Brain pericyte (primary cell): ENCODE measurements around the gene WIPF3.

Experiments
- DNase-seq: peaks from one replicate; pipeline ENCODE4 v3.0.0-alpha.2; 2012; ENCODE audit warnings: low read depth, low spot score

Gene WIPF3

GRCh38 chr7:29806208-29806994 is at the start of gene WIPF3:
Gene WIPF3 (plus strand): TSS chr7:29806508. CDS start chr7:29834725, 28,217 bp downstream.
- DNase-seq, result no peak

GRCh38 chr7:29763266-29763665 is 43.0 kb upstream of the WIPF3 start:
- DNase-seq, result no peak

GRCh38 chr7:29764227-29764626 is 42.1 kb upstream of the WIPF3 start:
- DNase-seq, result no peak

DNA sequence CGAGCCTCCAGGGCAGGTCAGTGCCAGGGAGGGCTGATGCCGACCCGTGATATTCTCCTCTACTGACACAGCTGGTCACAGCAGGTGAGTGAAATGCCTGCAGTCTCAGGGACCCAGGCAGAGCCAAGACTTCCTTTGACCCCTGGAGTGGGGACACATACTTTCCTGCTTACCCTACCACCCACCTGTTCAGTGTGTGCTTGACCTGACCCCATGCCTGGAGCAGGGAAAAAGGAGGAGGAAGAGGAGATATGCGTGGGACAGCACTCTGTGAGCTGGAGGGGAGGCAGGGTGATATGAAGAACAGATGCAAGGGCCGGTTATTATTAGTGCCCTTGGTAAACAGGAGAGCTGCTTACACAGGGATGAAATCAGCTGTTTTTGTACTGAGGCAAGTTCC is 40.8 kb upstream of the WIPF3 start:
- DNase-seq, result no peak

- DNase-seq, result no peak
Observed at GRCh38 chr7:29770371-29770770, 35.9 kb upstream of the WIPF3 start.

DNA sequence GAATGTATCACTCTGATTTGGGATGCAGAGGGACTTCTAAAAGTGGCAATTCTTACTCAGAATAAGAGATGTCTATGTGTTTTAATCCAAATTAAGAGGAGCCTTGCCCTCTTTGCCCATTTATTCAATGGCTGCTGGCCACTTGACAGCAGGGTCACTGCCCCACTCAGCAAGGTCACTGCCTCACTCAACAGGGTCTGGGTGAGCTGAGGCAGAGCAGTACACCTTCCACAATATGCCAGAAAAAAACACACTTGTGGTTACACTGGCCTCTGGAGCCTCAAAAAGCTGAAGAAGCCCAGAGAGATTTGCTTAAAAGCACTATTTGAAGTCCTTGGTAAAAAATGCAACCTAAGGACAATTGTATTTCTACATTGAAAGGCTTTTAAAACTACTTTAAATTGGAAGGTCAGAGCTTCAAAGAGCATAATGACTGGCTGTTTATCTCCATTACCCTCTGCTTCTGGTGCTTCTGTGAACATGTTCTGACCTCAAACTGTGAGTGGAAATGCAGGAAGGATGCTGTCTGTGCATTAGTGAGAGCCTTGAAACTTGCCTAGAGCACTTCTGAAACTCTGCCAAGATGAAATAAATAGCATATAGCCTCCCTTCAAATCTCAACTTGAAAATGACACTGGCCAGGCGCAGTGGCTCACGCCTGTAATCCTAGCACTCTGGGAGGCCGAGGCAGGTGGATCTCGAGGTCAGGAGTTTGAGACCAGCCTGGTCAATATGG is 35.1 kb upstream of the WIPF3 start:
- no peak for DNase-seq

DNA sequence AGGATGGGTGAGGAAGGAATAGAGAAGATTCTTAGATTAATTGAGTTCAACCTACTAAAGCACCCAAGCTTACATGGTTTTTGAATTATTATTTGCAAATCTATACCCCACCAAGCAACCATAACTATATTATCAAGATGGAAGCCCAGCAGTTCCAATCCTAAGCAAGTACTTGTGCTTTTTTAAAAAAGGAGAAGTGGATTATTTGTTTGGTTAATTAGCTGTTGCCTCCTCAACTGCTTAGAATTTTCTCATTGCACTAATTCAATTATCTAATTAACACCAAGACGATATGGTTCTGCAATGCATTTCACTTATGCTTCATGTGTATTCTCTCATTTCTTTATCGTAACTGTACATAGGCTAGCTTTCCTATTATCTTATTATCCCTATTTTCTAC is 27.3 kb upstream of the WIPF3 start:
- no peak for DNase-seq

DNA sequence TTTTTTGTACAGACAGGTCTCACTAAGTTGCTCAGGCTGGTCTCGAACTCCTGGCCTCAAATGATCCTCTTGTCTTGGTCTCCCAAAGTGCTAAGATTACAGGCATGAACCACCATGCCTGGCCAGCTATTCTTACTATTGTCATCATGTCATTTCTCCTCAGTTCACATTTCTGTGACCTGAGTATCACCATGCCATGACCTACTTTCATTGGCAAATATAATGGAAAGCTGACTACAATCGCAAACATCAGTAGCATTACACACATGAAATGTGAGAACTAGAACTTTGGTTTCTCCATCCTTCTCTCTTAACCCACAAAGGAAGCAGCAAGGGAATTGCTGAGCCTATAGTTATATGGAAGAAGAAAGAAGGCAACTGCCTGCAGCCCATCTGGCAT is 26.0 kb upstream of the WIPF3 start:
- DNase-seq, result no peak

DNA sequence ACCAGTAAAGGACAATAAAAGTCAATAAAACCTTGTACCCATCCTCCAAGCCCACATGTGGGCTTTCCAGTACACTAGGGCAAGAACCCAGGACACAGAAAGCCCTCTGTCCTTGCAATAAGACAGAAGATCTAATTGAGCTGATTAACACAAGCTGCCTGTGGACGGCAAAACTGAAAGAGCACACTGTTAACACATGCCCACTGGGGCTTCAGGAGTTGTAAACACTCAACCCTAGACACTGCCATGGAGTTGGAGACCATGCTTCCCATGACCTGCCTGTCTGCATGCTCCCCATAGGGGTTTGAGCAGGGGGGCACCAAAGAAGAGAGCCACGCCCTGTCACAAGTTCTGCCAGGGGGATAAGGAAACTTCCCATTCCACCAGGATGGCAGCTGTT is 22.6 kb upstream of the WIPF3 start:
- no peak for DNase-seq

DNA sequence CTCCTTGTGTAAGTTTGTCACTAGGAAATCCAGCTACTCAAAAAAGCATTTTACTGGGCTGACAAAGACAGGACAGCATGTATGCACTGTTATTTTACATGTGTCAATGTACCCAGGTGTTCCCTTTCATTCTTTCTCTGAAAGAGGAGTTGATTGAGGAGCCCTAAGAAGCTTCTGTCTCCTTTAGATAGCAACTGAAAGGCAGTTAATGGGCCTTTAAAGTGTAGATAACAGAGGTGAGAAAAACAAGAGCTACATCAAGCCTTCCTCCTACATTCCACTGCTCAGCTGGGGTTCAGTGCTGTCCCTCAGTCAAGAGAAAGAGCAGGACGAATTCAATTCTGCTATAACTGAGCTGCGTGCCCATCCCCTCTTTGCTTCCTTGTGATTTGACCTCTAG is 12.8 kb upstream of the WIPF3 start:
- no peak for DNase-seq

GRCh38 chr7:29794959-29795629 is 11.2 kb upstream of the WIPF3 start:
- no peak for DNase-seq

DNA sequence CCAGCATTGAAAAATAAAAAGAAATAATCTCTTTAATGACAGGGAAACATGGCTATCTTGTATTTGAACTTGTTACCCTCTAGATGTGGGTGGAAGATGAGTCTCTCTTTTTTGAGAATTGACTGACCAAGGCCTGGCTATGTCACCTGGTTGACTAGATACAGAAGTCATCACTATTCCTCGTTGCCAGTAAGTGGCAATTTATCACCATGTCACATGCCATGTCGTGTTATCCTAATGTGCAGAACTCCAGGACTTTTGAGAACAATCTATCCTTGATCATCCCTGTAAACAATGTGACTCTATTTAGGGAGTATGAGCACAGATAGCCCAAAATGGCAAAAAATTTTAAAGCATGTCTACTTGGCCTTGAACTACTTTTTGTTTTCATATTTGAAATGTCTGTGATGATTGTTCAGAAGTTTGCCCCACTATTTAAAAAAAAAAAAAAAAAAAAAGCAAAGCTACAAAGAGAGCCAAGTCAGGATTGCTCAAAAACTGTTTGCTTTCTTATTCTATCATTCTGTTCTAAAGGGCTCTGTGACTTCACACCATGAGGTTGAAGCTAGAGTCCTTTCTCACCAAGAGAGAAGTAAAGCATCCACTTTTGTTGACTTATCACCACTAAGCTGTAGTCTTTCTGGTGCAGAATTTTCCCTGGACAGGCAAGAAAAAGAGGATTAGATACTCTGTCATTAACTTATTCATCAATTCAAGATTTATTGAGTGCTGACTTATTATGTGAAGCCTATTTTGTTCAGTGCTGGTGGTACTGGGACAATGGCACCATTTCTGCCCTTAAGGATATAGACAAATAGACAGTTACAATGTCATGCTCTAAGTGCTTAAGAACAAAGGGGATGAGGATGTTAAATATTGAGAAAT is 10.4 kb upstream of the WIPF3 start:
- no peak for DNase-seq

DNA sequence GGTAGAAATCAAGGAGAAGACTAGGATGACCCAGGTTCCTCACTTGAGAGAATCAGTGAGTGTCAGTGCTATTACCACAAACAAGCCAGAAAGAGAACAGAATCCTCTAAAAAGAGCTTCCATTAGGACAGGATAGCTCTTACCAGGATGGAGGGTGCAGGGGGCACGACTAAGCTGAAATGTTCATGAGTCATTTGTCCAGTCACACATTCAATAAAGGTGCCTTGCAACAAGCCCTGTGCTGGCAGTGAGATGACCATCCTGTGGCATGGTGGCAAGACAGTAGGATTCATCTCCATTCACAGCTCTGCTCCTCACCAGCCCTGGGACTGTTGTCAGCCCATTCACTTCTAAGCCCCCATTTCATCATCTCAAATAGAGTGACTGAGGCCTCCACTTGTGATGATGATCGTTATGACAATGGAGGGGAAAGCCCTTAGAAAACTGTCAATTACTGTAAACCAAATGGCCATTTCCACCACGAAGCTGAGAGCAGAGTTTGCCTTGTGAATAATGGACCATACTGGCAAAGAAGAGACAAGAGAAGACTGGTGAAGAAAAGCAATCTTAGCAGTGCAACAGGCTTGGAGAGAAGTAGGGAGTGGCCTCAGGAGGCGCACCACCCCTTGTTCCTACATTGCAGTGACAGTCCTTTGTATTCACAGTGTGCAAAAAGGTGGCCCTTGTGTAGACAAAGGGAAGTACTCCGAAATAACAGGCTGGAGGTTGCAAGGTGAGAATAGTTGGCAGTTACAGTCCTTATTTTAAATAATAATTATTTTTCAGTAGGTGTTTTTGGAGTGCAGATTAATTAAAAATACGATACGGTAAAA is 9.0 kb upstream of the WIPF3 start:
- DNase-seq, result no peak

DNA sequence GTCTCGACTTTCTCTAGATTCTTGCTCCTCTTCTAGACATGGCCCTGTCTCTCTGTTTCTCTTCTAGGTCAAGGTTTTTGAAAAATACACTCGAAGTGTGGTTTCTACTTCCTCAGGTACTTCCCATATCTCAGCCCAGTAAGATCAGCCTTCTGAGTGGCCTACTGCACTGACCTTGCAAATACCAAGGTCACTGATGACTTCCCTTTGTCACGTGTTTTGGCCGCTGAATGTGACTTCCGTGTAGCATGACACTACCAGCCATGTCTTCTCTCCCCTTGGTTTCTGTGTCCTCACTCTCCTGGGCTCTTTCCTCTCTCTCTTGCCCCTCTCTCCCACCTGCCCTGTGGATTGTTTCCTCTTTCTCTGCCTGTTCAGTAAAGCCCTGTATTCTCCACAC is 7.9 kb upstream of the WIPF3 start:
- DNase-seq, result no peak

- no peak for DNase-seq
Observed at GRCh38 chr7:29801929-29802328, 4.4 kb upstream of the WIPF3 start.

GRCh38 chr7:29805031-29805430 is 1.3 kb upstream of the WIPF3 start:
- DNase-seq, result no peak

- no peak for DNase-seq
Observed at GRCh38 chr7:29805886-29806207, 461 bp upstream of the WIPF3 start.

GRCh38 chr7:29806995-29807841 is 910 bp downstream of the WIPF3 start:
- no peak for DNase-seq

- DNase-seq, result no peak
Observed at GRCh38 chr7:29808075-29808801, 1.9 kb downstream of the WIPF3 start.
